MM.1S (cell line): ENCODE measurements around the gene PAK1.

Experiments
- EZH2 ChIP-seq: fragments of 300-600 bp; sonication (generic); optimal IDR thresholded peaks from 2 replicates; pipeline ENCODE3; 2017; ENCODE audit warnings: low read depth, mild to moderate bottlenecking, antibody characterized with exemption, low read length, mixed read lengths
- EZH2phosphoT487 ChIP-seq: fragments of 300-600 bp; sonication (generic); IDR thresholded peaks from 2 replicates; pipeline ENCODE4 v1.6.1; 2018; ENCODE audit warnings: antibody characterized with exemption, low read length
- TF ChIP-seq, protein P1 (sequence below): fragments of 300-600 bp; sonication (generic); IDR thresholded peaks from 2 replicates; pipeline ENCODE4 v1.5.1; 2016; ENCODE audit warnings: antibody characterized with exemption, low read length, mixed read lengths

DNA sequence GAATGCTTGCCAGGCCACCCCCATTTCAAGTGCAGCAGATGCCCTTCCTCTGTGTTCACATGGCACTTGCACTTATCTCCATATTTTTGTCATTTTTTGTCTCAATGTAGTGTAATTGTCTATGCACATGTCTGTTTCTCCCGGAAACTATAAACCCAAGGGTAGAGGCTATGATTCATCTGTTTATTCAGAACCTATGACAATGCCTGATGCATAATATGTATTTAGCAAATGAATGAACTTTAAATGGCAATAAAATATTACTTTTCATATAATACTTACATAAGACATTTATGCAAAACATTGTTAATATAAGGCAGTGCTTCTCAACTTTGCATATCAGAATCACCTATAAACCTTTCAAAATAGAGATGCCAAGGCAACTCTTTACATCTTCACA lies 6.7 kb downstream of the PAK1 start:
- TF ChIP-seq, protein P1, sequence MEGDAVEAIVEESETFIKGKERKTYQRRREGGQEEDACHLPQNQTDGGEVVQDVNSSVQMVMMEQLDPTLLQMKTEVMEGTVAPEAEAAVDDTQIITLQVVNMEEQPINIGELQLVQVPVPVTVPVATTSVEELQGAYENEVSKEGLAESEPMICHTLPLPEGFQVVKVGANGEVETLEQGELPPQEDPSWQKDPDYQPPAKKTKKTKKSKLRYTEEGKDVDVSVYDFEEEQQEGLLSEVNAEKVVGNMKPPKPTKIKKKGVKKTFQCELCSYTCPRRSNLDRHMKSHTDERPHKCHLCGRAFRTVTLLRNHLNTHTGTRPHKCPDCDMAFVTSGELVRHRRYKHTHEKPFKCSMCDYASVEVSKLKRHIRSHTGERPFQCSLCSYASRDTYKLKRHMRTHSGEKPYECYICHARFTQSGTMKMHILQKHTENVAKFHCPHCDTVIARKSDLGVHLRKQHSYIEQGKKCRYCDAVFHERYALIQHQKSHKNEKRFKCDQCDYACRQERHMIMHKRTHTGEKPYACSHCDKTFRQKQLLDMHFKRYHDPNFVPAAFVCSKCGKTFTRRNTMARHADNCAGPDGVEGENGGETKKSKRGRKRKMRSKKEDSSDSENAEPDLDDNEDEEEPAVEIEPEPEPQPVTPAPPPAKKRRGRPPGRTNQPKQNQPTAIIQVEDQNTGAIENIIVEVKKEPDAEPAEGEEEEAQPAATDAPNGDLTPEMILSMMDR: no peak
- no peak for TF ChIP-seq EZH2
- no peak for TF ChIP-seq EZH2phosphoT487
